Fibroblast of mammary gland (primary cell): ENCODE results near the gene FRAS1.
"Not testable (repeated sequence)": the region's sequence is repeated elsewhere in the genome, so short reads cannot be mapped to it uniquely, and the experiment has no call there.

ENCODE experiments used
- DNase-seq: peaks from one replicate; pipeline ENCODE4 v3.0.0-alpha.2; 2010; ENCODE audit warnings: low read depth
- H3K4me3 ChIP-seq: 2 replicates; pipeline ENCODE4 v1.5.1; 2011; ENCODE audit warnings: low read depth, mild to moderate bottlenecking, low read length, moderate library complexity; ENCODE audit not compliant: control insufficient read depth
- CTCF ChIP-seq: conservative IDR thresholded peaks from 2 replicates; pipeline ENCODE4 v1.5.1; 2011; ENCODE audit warnings: low read depth, low read length, inconsistent platforms; ENCODE audit not compliant: control insufficient read depth, insufficient read depth

Gene FRAS1

GRCh38 chr4:78322032-78322431 is 264.9 kb downstream of the FRAS1 start:
- no peak for TF ChIP-seq CTCF
- DNase-seq = no peak
- no peak overlapping the region for H3K4me3 ChIP-seq

- no peak overlapping the region for H3K4me3 ChIP-seq
- no peak for DNase-seq
- TF ChIP-seq CTCF = no peak
Measured at GRCh38 chr4:78323439-78323838, 266.3 kb downstream of the FRAS1 start.

- no peak for DNase-seq
- no peak overlapping the region for H3K4me3 ChIP-seq
- no peak for TF ChIP-seq CTCF
Measured at GRCh38 chr4:78324625-78325024, 267.5 kb downstream of the FRAS1 start.

- no peak for TF ChIP-seq CTCF
- H3K4me3 ChIP-seq = no peak overlapping the region
- DNase-seq = no peak
Measured at GRCh38 chr4:78325271-78326157, 268.4 kb downstream of the FRAS1 start.

- not testable (repeated sequence) for DNase-seq, H3K4me3 ChIP-seq
Measured at GRCh38 chr4:78328591-78328990, 271.5 kb downstream of the FRAS1 start.

GRCh38 chr4:78331186-78331585 is 274.1 kb downstream of the FRAS1 start:
- H3K4me3 ChIP-seq = no peak overlapping the region
- no peak for DNase-seq
- no peak for TF ChIP-seq CTCF

GRCh38 chr4:78331965-78332364 is 274.8 kb downstream of the FRAS1 start:
- H3K4me3 ChIP-seq = no peak overlapping the region
- TF ChIP-seq CTCF = no peak
- no peak for DNase-seq
